Measurements from ENCODE around the gene EZR.

DNA sequence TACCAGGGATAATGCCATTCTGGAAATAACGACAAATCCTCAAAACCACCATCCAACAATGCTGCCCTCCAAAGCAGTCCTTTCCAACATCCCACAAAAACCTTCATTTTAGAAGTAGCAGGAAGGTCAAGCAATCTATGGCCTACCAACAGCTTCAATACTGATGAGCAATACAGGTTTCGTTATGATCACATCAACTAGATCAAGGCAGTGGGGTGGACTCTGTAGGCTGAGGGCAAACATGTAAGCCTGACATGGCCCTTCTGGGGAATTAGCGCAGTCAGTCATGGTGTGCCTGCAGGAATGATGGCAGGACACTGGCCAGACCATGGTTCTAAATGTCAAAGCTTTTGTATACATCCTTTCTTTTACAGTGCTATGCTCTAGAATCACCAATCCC, 41.7 kb downstream of the EZR start:
- TF ChIP-seq, protein P1, sequence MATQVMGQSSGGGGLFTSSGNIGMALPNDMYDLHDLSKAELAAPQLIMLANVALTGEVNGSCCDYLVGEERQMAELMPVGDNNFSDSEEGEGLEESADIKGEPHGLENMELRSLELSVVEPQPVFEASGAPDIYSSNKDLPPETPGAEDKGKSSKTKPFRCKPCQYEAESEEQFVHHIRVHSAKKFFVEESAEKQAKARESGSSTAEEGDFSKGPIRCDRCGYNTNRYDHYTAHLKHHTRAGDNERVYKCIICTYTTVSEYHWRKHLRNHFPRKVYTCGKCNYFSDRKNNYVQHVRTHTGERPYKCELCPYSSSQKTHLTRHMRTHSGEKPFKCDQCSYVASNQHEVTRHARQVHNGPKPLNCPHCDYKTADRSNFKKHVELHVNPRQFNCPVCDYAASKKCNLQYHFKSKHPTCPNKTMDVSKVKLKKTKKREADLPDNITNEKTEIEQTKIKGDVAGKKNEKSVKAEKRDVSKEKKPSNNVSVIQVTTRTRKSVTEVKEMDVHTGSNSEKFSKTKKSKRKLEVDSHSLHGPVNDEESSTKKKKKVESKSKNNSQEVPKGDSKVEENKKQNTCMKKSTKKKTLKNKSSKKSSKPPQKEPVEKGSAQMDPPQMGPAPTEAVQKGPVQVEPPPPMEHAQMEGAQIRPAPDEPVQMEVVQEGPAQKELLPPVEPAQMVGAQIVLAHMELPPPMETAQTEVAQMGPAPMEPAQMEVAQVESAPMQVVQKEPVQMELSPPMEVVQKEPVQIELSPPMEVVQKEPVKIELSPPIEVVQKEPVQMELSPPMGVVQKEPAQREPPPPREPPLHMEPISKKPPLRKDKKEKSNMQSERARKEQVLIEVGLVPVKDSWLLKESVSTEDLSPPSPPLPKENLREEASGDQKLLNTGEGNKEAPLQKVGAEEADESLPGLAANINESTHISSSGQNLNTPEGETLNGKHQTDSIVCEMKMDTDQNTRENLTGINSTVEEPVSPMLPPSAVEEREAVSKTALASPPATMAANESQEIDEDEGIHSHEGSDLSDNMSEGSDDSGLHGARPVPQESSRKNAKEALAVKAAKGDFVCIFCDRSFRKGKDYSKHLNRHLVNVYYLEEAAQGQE (IDR thresholded peaks at IDR 0.05; ENCODE audit: insufficient replicate concordance, low read depth), result no peak
- TF ChIP-seq, protein P2, sequence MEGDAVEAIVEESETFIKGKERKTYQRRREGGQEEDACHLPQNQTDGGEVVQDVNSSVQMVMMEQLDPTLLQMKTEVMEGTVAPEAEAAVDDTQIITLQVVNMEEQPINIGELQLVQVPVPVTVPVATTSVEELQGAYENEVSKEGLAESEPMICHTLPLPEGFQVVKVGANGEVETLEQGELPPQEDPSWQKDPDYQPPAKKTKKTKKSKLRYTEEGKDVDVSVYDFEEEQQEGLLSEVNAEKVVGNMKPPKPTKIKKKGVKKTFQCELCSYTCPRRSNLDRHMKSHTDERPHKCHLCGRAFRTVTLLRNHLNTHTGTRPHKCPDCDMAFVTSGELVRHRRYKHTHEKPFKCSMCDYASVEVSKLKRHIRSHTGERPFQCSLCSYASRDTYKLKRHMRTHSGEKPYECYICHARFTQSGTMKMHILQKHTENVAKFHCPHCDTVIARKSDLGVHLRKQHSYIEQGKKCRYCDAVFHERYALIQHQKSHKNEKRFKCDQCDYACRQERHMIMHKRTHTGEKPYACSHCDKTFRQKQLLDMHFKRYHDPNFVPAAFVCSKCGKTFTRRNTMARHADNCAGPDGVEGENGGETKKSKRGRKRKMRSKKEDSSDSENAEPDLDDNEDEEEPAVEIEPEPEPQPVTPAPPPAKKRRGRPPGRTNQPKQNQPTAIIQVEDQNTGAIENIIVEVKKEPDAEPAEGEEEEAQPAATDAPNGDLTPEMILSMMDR (IDR thresholded peaks at IDR 0.05; ENCODE audit: insufficient read depth, low read length), result no peak
- TF ChIP-seq POLR2AphosphoS5 (IDR thresholded peaks at IDR 0.05; ENCODE audit: low read depth), result no peak

Data from HL-60 (cell line).